ENCODE results near the gene ZBTB44. TPM values are rescaled to one million over a fixed set of nuclear protein-coding genes. Genes with fewer than 3 reads are reported as not detected.

Gene ZBTB44
- total RNA-seq, 2 donors from 2014 or later, result 66.1 to 69.2 TPM

DNA sequence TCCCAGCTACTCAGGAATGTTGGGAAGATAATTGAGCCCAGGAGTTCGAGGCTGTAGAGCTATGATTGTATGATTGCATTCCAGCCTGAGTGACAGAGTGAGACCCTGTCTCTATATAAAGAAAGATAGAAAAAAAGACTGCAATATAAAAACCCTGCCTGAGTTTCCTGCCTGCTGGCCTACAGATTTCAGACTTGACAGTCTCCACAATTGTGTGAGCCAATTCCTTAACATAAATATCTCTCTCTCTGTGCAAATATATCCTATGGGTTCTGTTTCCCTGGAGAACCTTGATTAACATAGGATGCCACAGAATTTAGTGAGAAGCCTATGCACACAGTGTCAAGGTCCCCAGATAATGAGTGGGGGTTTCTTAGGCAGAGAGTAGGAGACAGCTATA is 32.5 kb upstream of the ZBTB44 start:
- 78 to 90% methylated on average over 1 of the region's 1 CpG for WGBS, 2 experiments (ENCODE audit: insufficient coverage in 1 of 2, insufficient read length in 1 of 2)
- Mint-ChIP-seq H3K9me3 (no peaks in the 10 kb centered on the region), H3K36me3 (ENCODE audit: low read depth) (no peaks in the 10 kb centered on the region), H3K4me1 (no peaks in the 10 kb centered on the region), H3K27ac (no peak overlapping the region), H3K4me3 (no peak overlapping the region), H3K27me3 (ENCODE audit: insufficient read depth) (no peaks in the 10 kb centered on the region)
- H3K4me1 ChIP-seq (ENCODE audit: control insufficient read depth, insufficient read depth, low read length), result no peaks in the 10 kb centered on the region
- H3K36me3 ChIP-seq (ENCODE audit: control insufficient read depth, insufficient read depth, low read length), result no peaks in the 10 kb centered on the region
- H3K9ac ChIP-seq (ENCODE audit: extremely low read depth, low read length, poor library complexity, severe bottlenecking), result no peak overlapping the region
- no peak overlapping the region for H3K27ac ChIP-seq (ENCODE audit: low read depth, low read length)
- H3K27me3 ChIP-seq (ENCODE audit: control insufficient read depth, insufficient read depth, low read length, poor library complexity, severe bottlenecking), result no peaks in the 10 kb centered on the region
- TF ChIP-seq, protein P1, sequence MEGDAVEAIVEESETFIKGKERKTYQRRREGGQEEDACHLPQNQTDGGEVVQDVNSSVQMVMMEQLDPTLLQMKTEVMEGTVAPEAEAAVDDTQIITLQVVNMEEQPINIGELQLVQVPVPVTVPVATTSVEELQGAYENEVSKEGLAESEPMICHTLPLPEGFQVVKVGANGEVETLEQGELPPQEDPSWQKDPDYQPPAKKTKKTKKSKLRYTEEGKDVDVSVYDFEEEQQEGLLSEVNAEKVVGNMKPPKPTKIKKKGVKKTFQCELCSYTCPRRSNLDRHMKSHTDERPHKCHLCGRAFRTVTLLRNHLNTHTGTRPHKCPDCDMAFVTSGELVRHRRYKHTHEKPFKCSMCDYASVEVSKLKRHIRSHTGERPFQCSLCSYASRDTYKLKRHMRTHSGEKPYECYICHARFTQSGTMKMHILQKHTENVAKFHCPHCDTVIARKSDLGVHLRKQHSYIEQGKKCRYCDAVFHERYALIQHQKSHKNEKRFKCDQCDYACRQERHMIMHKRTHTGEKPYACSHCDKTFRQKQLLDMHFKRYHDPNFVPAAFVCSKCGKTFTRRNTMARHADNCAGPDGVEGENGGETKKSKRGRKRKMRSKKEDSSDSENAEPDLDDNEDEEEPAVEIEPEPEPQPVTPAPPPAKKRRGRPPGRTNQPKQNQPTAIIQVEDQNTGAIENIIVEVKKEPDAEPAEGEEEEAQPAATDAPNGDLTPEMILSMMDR (conservative IDR thresholded peaks at IDR 0.05), result no peak
- no peak for DNase-seq
- no peak overlapping the region for H3K4me3 ChIP-seq (ENCODE audit: low read length)
- no peaks in the 10 kb centered on the region for H3K9me3 ChIP-seq (ENCODE audit: control insufficient read depth, low read length)

DNA sequence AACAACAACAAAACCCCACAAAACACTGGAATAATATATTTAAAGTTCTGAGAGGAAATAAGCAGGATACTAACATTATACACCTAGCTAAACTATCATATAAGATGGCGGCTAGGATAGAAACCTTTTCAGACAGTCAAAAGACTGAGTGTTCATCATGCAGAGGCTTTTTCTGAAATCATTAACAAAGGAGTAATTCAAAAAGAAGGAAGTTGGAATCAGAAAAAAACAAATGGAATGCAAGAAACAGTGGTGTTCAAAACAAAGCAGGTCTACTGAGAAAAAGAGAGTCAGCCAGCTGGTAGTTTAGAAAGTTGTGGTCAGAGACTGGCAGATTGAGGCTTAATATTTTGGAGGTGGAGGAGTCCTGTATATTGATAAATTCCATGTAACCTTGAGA is 30.1 kb upstream of the ZBTB44 start:
- H3K9me3 Mint-ChIP-seq, result peaks cover 12% of the 10 kb centered on the region
- Histone ChIP-seq H3K9me3 (ENCODE audit: control insufficient read depth, low read length) (peaks cover 7% of the 10 kb centered on the region), H3K27ac (ENCODE audit: low read depth, low read length) (no peak overlapping the region), H3K4me3 (ENCODE audit: low read length) (no peak overlapping the region), H3K27me3 (ENCODE audit: control insufficient read depth, insufficient read depth, low read length, poor library complexity, severe bottlenecking) (no peaks in the 10 kb centered on the region), H3K36me3 (ENCODE audit: control insufficient read depth, insufficient read depth, low read length) (no peaks in the 10 kb centered on the region), H3K4me1 (ENCODE audit: control insufficient read depth, insufficient read depth, low read length) (no peaks in the 10 kb centered on the region), H3K9ac (ENCODE audit: extremely low read depth, low read length, poor library complexity, severe bottlenecking) (no peak overlapping the region)
- no peak overlapping the region for H3K4me3 Mint-ChIP-seq
- H3K4me1 Mint-ChIP-seq, result no peaks in the 10 kb centered on the region
- H3K27ac Mint-ChIP-seq, result no peak overlapping the region
- DNase-seq, result no peak
- TF ChIP-seq, protein P1 (conservative IDR thresholded peaks at IDR 0.05), result no peak
- peaks cover 6% of the 10 kb centered on the region for H3K36me3 Mint-ChIP-seq (ENCODE audit: low read depth)
- no peaks in the 10 kb centered on the region for H3K27me3 Mint-ChIP-seq (ENCODE audit: insufficient read depth)
- 79 to 80% methylated on average over 1 of the region's 1 CpG for WGBS, 2 experiments (ENCODE audit: insufficient coverage in 1 of 2, insufficient read length in 1 of 2)

DNA sequence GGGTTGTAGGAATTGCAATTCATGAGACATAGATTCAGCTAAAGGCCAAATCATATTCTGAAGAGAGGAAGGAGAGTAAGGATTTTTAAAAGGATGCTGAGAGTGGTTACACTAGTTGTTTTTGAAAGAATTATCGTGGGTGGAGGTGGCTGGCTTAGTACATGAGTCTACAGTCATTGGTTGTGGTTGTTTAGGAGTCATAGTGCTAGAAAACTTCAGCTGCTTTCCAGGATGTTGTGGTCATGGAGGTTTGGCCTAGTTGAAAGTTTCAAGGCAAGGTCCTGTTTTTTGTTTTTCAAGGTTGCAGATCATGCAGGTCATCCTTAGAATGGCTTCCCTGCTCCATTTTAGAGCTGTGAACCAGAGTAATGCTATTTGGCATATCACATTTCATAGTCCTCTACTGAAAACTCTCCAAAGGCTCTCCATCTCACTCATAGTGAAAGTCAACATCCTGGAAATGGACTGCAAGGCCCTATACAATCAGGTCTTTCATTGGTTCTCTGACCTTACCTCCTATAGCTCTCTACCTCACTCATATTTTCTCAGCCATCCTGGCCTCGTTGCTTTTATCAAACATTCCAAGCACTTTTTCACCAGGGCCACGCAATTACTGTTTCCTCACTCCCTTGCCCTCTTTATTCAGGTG is 26.1 kb upstream of the ZBTB44 start:
- DNase-seq, result no peak
- no peak overlapping the region for H3K4me3 ChIP-seq (ENCODE audit: low read length)
- peaks cover 12% of the 10 kb centered on the region for H3K9me3 ChIP-seq (ENCODE audit: control insufficient read depth, low read length)
- no peak overlapping the region for H3K27ac ChIP-seq (ENCODE audit: low read depth, low read length)
- no peak overlapping the region for H3K4me3 Mint-ChIP-seq
- H3K9ac ChIP-seq (ENCODE audit: extremely low read depth, low read length, poor library complexity, severe bottlenecking), result no peak overlapping the region
- no peaks in the 10 kb centered on the region for H3K27me3 Mint-ChIP-seq (ENCODE audit: insufficient read depth)
- no peaks in the 10 kb centered on the region for H3K4me1 Mint-ChIP-seq
- H3K27me3 ChIP-seq (ENCODE audit: control insufficient read depth, insufficient read depth, low read length, poor library complexity, severe bottlenecking), result no peaks in the 10 kb centered on the region
- H3K36me3 ChIP-seq (ENCODE audit: control insufficient read depth, insufficient read depth, low read length), result no peaks in the 10 kb centered on the region
- WGBS, 2 experiments (ENCODE audit: insufficient coverage in 1 of 2, insufficient read length in 1 of 2), result 82 to 89% methylated on average over 3 of the region's 3 CpGs
- H3K36me3 Mint-ChIP-seq (ENCODE audit: low read depth), result peaks cover 6% of the 10 kb centered on the region
- H3K9me3 Mint-ChIP-seq, result peaks cover 34% of the 10 kb centered on the region
- no peaks in the 10 kb centered on the region for H3K4me1 ChIP-seq (ENCODE audit: control insufficient read depth, insufficient read depth, low read length)
- TF ChIP-seq, protein P1 (conservative IDR thresholded peaks at IDR 0.05), result no peak
- no peak overlapping the region for H3K27ac Mint-ChIP-seq
